NOMO-1 treated with dmso at 0.1 percent for 144 hours (cell line): Measurements from ENCODE around the gene TACC2.

ENCODE experiments used
- DNase-seq: peaks from one replicate; lab custom pipeline; 2025; ENCODE audit not compliant: unreplicated experiment; lab: John Stamatoyannopoulos, UW

The TACC2 gene

GRCh38 chr10:122264436-122264835, 275.5 kb downstream of the TACC2 start:
- no peak for DNase-seq

- no peak for DNase-seq
Measured at GRCh38 chr10:122264931-122265330, 276.0 kb downstream of the TACC2 start.

GRCh38 chr10:122265896-122266295, 276.9 kb downstream of the TACC2 start:
- no peak for DNase-seq

- DNase-seq, result no peak
Measured at GRCh38 chr10:122267849-122268737, 279.1 kb downstream of the TACC2 start.

- DNase-seq, result no peak
Measured at GRCh38 chr10:122269059-122269687, 280.2 kb downstream of the TACC2 start.

- DNase-seq, result no peak
Measured at GRCh38 chr10:122271076-122271475, 282.1 kb downstream of the TACC2 start, which contains the start of gene BTBD16. Gene BTBD16 (plus strand): TSS chr10:122271296. CDS start chr10:122275082, 3,786 bp downstream.

- DNase-seq, result no peak
Measured at GRCh38 chr10:122273966-122274545, 285.1 kb downstream of the TACC2 start.

GRCh38 chr10:122276611-122277208, 287.7 kb downstream of the TACC2 start:
- DNase-seq, result no peak

- no peak for DNase-seq
Measured at GRCh38 chr10:122277526-122278136, 288.7 kb downstream of the TACC2 start.

- no peak for DNase-seq
Measured at GRCh38 chr10:122279725-122280141, 290.8 kb downstream of the TACC2 start.

GRCh38 chr10:122280156-122280555, 291.2 kb downstream of the TACC2 start:
- no peak for DNase-seq

GRCh38 chr10:122281018-122281626, 292.2 kb downstream of the TACC2 start:
- no peak for DNase-seq

- DNase-seq, result no peak
Measured at GRCh38 chr10:122281751-122282150, 292.8 kb downstream of the TACC2 start.

GRCh38 chr10:122282253-122282671, 293.3 kb downstream of the TACC2 start:
- no peak for DNase-seq

- DNase-seq, result no peak
Measured at GRCh38 chr10:122282909-122283308, 293.9 kb downstream of the TACC2 start.

GRCh38 chr10:122285506-122286444, 296.8 kb downstream of the TACC2 start:
- DNase-seq, result no peak

- DNase-seq, result no peak
Measured at GRCh38 chr10:122286867-122287266, 297.9 kb downstream of the TACC2 start.

GRCh38 chr10:122287570-122287969, 298.6 kb downstream of the TACC2 start:
- DNase-seq, result no peak

- DNase-seq, result no peak
Measured at GRCh38 chr10:122288262-122288661, 299.3 kb downstream of the TACC2 start.
